Brain microvascular endothelial cell (primary cell): Measurements from ENCODE around the gene DKKL1.

Source experiments
- DNase-seq: peaks from one replicate; pipeline ENCODE4 v3.0.0-alpha.2; 2020
- H3K27ac ChIP-seq: fragments of 250-450 bp; sonication (Bioruptor Pico); 2 replicates; pipeline ENCODE4 v1.5.1; 2020; ENCODE audit warnings: mild to moderate bottlenecking, moderate library complexity
- H3K27me3 ChIP-seq: fragments of 250-450 bp; sonication (Bioruptor Pico); replicated peaks from 2 replicates; pipeline ENCODE4 v1.5.1; 2020; ENCODE audit warnings: mild to moderate bottlenecking
- H3K36me3 ChIP-seq: fragments of 250-450 bp; sonication (Bioruptor Pico); replicated peaks from 2 replicates; pipeline ENCODE4 v1.5.1; 2020; ENCODE audit warnings: mild to moderate bottlenecking
- H3K4me3 ChIP-seq: 2 replicates; pipeline ENCODE4 v1.5.1; 2011; ENCODE audit warnings: low read depth, mild to moderate bottlenecking, control low read depth, low read length, moderate library complexity
- in situ Hi-C: cut with HindIII; loops from 2 replicates; pipeline ENCODE4 v1.10.0; 2017; ENCODE audit warnings: low sequenced_read_pairs, low pct_ligation_motif_present
- TF ChIP-seq, protein P1 (sequence below): IDR thresholded peaks from 2 replicates; pipeline ENCODE4 v1.5.1; 2011; ENCODE audit warnings: low read depth, mild to moderate bottlenecking, moderate library complexity, low read length, control low read depth, inconsistent platforms; ENCODE audit errors: missing control alignments

DKKL1 gene

GRCh38 chr19:49333418-49333805 is 30.3 kb upstream of the DKKL1 start:
- Histone ChIP-seq H3K27me3 (no peaks in the 10 kb centered on the region), H3K4me3 (no peak overlapping the region), H3K27ac (no peak overlapping the region), H3K36me3 (no peaks in the 10 kb centered on the region)
- DNase-seq = no peak
- TF ChIP-seq, protein P1, sequence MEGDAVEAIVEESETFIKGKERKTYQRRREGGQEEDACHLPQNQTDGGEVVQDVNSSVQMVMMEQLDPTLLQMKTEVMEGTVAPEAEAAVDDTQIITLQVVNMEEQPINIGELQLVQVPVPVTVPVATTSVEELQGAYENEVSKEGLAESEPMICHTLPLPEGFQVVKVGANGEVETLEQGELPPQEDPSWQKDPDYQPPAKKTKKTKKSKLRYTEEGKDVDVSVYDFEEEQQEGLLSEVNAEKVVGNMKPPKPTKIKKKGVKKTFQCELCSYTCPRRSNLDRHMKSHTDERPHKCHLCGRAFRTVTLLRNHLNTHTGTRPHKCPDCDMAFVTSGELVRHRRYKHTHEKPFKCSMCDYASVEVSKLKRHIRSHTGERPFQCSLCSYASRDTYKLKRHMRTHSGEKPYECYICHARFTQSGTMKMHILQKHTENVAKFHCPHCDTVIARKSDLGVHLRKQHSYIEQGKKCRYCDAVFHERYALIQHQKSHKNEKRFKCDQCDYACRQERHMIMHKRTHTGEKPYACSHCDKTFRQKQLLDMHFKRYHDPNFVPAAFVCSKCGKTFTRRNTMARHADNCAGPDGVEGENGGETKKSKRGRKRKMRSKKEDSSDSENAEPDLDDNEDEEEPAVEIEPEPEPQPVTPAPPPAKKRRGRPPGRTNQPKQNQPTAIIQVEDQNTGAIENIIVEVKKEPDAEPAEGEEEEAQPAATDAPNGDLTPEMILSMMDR = no peak
- in situ Hi-C loops = no loop called here

- no peak for DNase-seq
- no peaks in the 10 kb centered on the region for H3K27me3 ChIP-seq
- H3K36me3 ChIP-seq = no peaks in the 10 kb centered on the region
- TF ChIP-seq, protein P1 = no peak
- H3K4me3 ChIP-seq = no peak overlapping the region
- in situ Hi-C loops = no loop called here
- no peak overlapping the region for H3K27ac ChIP-seq
Observed at GRCh38 chr19:49333811-49334288, 29.8 kb upstream of the DKKL1 start.

GRCh38 chr19:49335071-49335783 is 28.4 kb upstream of the DKKL1 start, which contains the start of gene CD37:
CD37 (plus strand) TSS chr19:49335406; CDS start chr19:49335541, 135 bp downstream.
- no peak within 1 kb of the TSS for H3K27ac ChIP-seq
- no peak within 1 kb of the TSS for H3K4me3 ChIP-seq
- H3K27me3 ChIP-seq = no peaks in the 10 kb centered on the region
- TF ChIP-seq, protein P1 = no peak
- no peaks in the 10 kb centered on the region for H3K36me3 ChIP-seq
- in situ Hi-C loops = no loop called here
- no peak for DNase-seq

DNA sequence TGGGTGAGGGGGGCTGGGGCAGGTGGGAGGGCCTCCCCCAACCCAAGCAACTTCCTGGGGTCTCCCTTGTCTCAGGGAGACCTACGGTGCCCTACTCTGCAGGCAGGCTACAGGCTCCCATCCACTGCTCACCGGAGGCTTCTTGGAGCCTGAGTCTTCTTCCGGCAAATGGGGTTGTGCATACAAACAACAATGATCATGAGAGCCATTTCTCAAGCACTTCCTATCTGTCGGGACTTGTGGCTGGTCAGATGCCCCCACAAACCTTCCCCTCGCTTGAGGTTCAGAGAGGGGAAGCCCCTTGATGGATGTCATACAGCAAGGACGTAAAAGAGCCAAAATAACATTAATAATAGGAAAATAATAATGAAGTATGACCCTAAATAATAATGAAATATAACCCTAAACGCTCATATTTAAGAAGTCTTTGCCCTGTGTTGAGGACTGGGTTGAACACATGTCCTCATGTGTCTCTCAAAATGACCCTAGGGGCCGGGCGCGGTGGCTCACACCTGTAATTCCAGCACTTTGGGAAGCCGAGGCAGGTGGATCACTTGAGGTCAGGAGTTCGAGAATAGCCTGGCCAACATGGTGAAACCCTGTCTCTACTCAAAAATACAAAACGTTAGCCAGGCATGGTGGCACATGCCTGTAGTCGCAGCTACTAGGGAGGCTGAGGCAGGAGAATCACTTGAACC is 27.7 kb upstream of the DKKL1 start:
- H3K27me3 ChIP-seq = no peaks in the 10 kb centered on the region
- in situ Hi-C loops = no loop called here
- no peak overlapping the region for H3K4me3 ChIP-seq
- H3K27ac ChIP-seq = no peak overlapping the region
- no peak for DNase-seq
- TF ChIP-seq, protein P1 = no peak
- peaks cover 3% of the 10 kb centered on the region for H3K36me3 ChIP-seq

DNA sequence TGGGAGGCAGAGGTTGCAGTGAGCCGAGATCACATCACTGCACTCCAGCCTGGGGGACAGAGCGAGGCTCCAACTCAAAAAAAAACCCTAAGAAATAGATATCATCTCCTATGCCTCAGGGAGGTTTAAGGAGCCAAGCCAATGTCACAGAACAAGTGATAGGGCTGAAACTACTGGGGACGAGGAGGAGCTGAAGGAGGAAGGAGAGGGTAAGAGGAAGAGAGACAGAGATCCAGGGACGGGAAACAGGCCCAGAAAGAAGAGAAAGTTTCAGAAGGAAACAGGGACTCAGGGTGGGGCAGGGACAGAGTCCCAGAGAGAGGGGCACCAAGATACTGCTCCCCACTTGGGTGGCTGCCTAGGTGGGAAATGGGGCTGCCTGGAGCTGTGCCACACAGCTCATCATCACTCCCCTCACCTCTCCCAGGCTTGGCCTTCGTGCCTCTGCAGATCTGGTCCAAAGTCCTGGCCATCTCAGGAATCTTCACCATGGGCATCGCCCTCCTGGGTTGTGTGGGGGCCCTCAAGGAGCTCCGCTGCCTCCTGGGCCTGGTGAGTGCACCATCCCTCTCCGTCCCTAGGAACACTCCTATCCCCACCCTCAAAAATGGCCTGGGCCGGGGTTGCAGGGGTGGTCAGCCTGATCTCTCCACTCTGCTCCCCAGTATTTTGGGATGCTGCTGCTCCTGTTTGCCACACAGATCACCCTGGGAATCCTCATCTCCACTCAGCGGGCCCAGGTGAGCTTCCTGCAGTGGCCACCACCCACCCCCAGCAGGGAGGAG is 27.0 kb upstream of the DKKL1 start:
- TF ChIP-seq, protein P1 = no peak
- Histone ChIP-seq H3K36me3 (peaks cover 10% of the 10 kb centered on the region), H3K27ac (no peak overlapping the region), H3K4me3 (no peak overlapping the region), H3K27me3 (no peaks in the 10 kb centered on the region)
- no peak for DNase-seq
- in situ Hi-C loops = no loop called here
